Aorta (tissue), 5 donors: Measurements from ENCODE around the gene ACAP3. TPM values are rescaled to one million over a fixed set of nuclear protein-coding genes. Genes with fewer than 3 reads are reported as not detected.
A peak's percentile ranks its signal among the peaks of the same experiment; 100 is the strongest.

ENCODE experiments used
- ATAC-seq: fragments of 200-7000 bp; cut with Tn5 transposase; one replicate; pipeline ENCODE4 v1.9.1; 2022; ENCODE audit warnings: moderate library complexity; ENCODE audit not compliant: low FRiP score
- DNase-seq, 2 donors: peaks; one replicate each; pipeline ENCODE4 v3.0.0-alpha.2; 2020
- H3K27ac ChIP-seq, 2 donors: one replicate each; pipeline ENCODE4 v1.5.1; 2013; ENCODE audit warnings: low read length in 2 of 2, mild to moderate bottlenecking in 2 of 2, moderate library complexity in 2 of 2, control low read depth in 1 of 2, inconsistent platforms in 1 of 2, low read depth in 1 of 2
- H3K27me3 ChIP-seq, 2 donors: one replicate each; pipeline ENCODE4 v1.6.1; 2013; ENCODE audit warnings: control low read depth in 1 of 2, low read length in 1 of 2, mild to moderate bottlenecking in 1 of 2, moderate library complexity in 1 of 2; ENCODE audit not compliant: insufficient read depth in 2 of 2, control insufficient read depth in 1 of 2
- H3K36me3 ChIP-seq, 2 donors: one replicate each; pipeline ENCODE4 v1.6.1; 2013; ENCODE audit warnings: control low read depth in 1 of 2, low read length in 1 of 2, mild to moderate bottlenecking in 1 of 2; ENCODE audit not compliant: insufficient read depth in 2 of 2, control insufficient read depth in 1 of 2
- H3K4me1 ChIP-seq, 2 donors: one replicate each; pipeline ENCODE4 v1.6.1; 2013; ENCODE audit warnings: low read length in 2 of 2, control low read depth in 1 of 2, mild to moderate bottlenecking in 1 of 2, moderate library complexity in 1 of 2; ENCODE audit not compliant: insufficient read depth in 2 of 2, control insufficient read depth in 1 of 2
- H3K4me3 ChIP-seq, 2 donors: one replicate each; pipeline ENCODE4 v1.5.1; 2013; ENCODE audit warnings: low read length in 2 of 2, control low read depth in 1 of 2, mild to moderate bottlenecking in 1 of 2
- H3K9me3 ChIP-seq: one replicate; pipeline ENCODE4 v1.6.1; 2013; ENCODE audit warnings: mild to moderate bottlenecking, low read length; ENCODE audit not compliant: control insufficient read depth
- WGBS, 2 donors: extraction: QIAGEN DNeasy Blood & Tissue Kit; methylation state at CpG; one replicate each; pipeline ENCODE4 v1.1.7; 2013; 5-methylcytosine and 5-hydroxymethylcytosine counted together
- intact Hi-C, 2 donors: fragments of 100-400 bp; cut with DNase I; formaldehyde crosslinking; loops; one replicate each; pipeline versions ENCODE4 v1.14.2 to v1.15.0; 2022
- polyA plus RNA-seq, 2 donors: library from polyadenylated mRNA; stranded (reverse); fragments of 200-250 nt; gene quantifications; one replicate each; pipeline ENCODE4 v1.2.3, GENCODE V29; 2013
- total RNA-seq, 2 donors: library from RNA; stranded (reverse); fragmentation: NEBNext Ultra II Directional; extraction: Animal tissue kit (Norgen Biotek cat#: 25700); gene quantifications; one replicate each; pipeline ENCODE4 v1.2.1, GENCODE V29; 2021
- donor health status: healthy with polysubstance abuse.
- donor health status: Bipolar disorder and iron deficiency.
- donor health status: DM: no; HTN: no; CAD: no.
- donor health status: DM: no; HTN: no; CAD: no.
- donor health status: DM: yes; HTN: yes; CAD: no.

The ACAP3 gene
- total and polyA plus RNA-seq, 4 donors, result 10.6 to 69.2 (median 44.4) TPM

- intact Hi-C loops, result no loop called here
- DNase-seq (no peak), ATAC-seq (peak; percentile 62)
- no peaks in the 10 kb centered on the region for H3K36me3 ChIP-seq
- no peaks in the 10 kb centered on the region for H3K9me3 ChIP-seq
- no peaks in the 10 kb centered on the region for H3K27me3 ChIP-seq
- H3K27ac ChIP-seq, result no peak overlapping the region
- no peak overlapping the region for H3K4me3 ChIP-seq
- 38 to 40% methylated on average over 29 of the region's 29 CpGs for WGBS, 2 donors
- no peaks in the 10 kb centered on the region for H3K4me1 ChIP-seq
Measured at GRCh38 chr1:1351511-1352427, 44.0 kb upstream of the ACAP3 start.

- Histone ChIP-seq H3K4me3 (peak within 1 kb of the TSS; percentile 82 to 85), H3K9me3 (no peaks in the 10 kb centered on the region), H3K36me3 (no peaks in the 10 kb centered on the region), H3K27ac (peak within 1 kb of the TSS in 1 of 2 donors; percentile 63), H3K27me3 (no peaks in the 10 kb centered on the region), H3K4me1 (no peaks in the 10 kb centered on the region)
- intact Hi-C loops, result loop anchor here (1.0 to 2.0 kb wide), 2 partner anchors 23 kb away; no protein-coding TSS in a partner anchor
- WGBS, 2 donors, result 0 to 1% methylated on average over 19 to 122 of the region's 122 CpGs
- peak; percentile 64 for ATAC-seq
- DNase-seq, result peak; percentile 82 to 92
Measured at GRCh38 chr1:1349256-1350012, 41.7 kb upstream of the ACAP3 start, which contains the start of gene DVL1. Gene DVL1 (minus strand): TSS chr1:1349418. CDS start chr1:1349065, 353 bp downstream.

- Histone ChIP-seq H3K27me3 (no peaks in the 10 kb centered on the region), H3K4me1 (no peaks in the 10 kb centered on the region), H3K36me3 (no peaks in the 10 kb centered on the region), H3K27ac (no peak overlapping the region), H3K9me3 (no peaks in the 10 kb centered on the region), H3K4me3 (peak overlapping the region; percentile 82 to 85)
- no peak for DNase-seq
- ATAC-seq, result no peak
- intact Hi-C loops, result loop anchor here (1.0 to 2.0 kb wide), 2 partner anchors 24 kb away; no protein-coding TSS in a partner anchor
- 0 to 1% methylated on average over 61 to 109 of the region's 109 CpGs for WGBS, 2 donors
Measured at GRCh38 chr1:1348420-1349255, 40.9 kb upstream of the ACAP3 start.

GRCh38 chr1:1347663-1348419, 40.1 kb upstream of the ACAP3 start:
- Histone ChIP-seq H3K27ac (no peak overlapping the region), H3K9me3 (no peaks in the 10 kb centered on the region), H3K4me1 (no peaks in the 10 kb centered on the region), H3K36me3 (no peaks in the 10 kb centered on the region), H3K4me3 (peak overlapping the region; percentile 82 to 85), H3K27me3 (no peaks in the 10 kb centered on the region)
- DNase-seq (no peak), ATAC-seq (no peak)
- WGBS, 2 donors, result 11 to 13% methylated on average over 26 of the region's 26 CpGs
- intact Hi-C loops, result loop anchor here in 1 of 2 donors (2.0 kb wide), 1 partner anchor 25 kb away; no protein-coding TSS in a partner anchor

GRCh38 chr1:1347026-1347595, 39.4 kb upstream of the ACAP3 start:
- ATAC-seq (no peak), DNase-seq (no peak)
- 78 to 82% methylated on average over 10 of the region's 10 CpGs for WGBS, 2 donors
- Histone ChIP-seq H3K27ac (no peak overlapping the region), H3K9me3 (no peaks in the 10 kb centered on the region), H3K4me1 (no peaks in the 10 kb centered on the region), H3K4me3 (no peak overlapping the region), H3K36me3 (no peaks in the 10 kb centered on the region), H3K27me3 (no peaks in the 10 kb centered on the region)
- intact Hi-C loops, result no loop called here

GRCh38 chr1:1346501-1346890, 38.8 kb upstream of the ACAP3 start:
- Histone ChIP-seq H3K9me3 (no peaks in the 10 kb centered on the region), H3K27ac (no peak overlapping the region), H3K4me3 (no peak overlapping the region), H3K36me3 (peaks cover 0 to 4% of the 10 kb centered on the region in 2 donors), H3K27me3 (no peaks in the 10 kb centered on the region), H3K4me1 (no peaks in the 10 kb centered on the region)
- no peak for ATAC-seq
- DNase-seq, result no peak
- 87 to 92% methylated on average over 10 of the region's 10 CpGs for WGBS, 2 donors
- intact Hi-C loops, result no loop called here

GRCh38 chr1:1345860-1346500, 38.2 kb upstream of the ACAP3 start:
- Histone ChIP-seq H3K9me3 (no peaks in the 10 kb centered on the region), H3K36me3 (peaks cover 0 to 4% of the 10 kb centered on the region in 2 donors), H3K4me3 (no peak overlapping the region), H3K4me1 (no peaks in the 10 kb centered on the region), H3K27me3 (no peaks in the 10 kb centered on the region), H3K27ac (no peak overlapping the region)
- ATAC-seq (no peak), DNase-seq (no peak)
- intact Hi-C loops, result no loop called here
- WGBS, 2 donors, result 26 to 41% methylated on average over 11 to 12 of the region's 12 CpGs
